H1 (cell line): ENCODE measurements around the gene MYMX. TPM values are rescaled to one million over a fixed set of nuclear protein-coding genes. Genes with fewer than 3 reads are reported as not detected.

Experiments
- BRCA1 ChIP-seq: IDR thresholded peaks from 2 replicates; pipeline ENCODE4 v1.6.1; 2012; ENCODE audit warnings: low read depth, low read length, improper control_type of control experiment
- CREB1 ChIP-seq: IDR thresholded peaks from 2 replicates; pipeline ENCODE4 v1.6.1; 2012; ENCODE audit warnings: inconsistent platforms
- EGR1 ChIP-seq: IDR thresholded peaks from 2 replicates; pipeline ENCODE4 v1.6.1; 2011; ENCODE audit warnings: low read depth, low read length, borderline replicate concordance
- JUN ChIP-seq: IDR thresholded peaks from 2 replicates; pipeline ENCODE4 v1.6.1; 2011; ENCODE audit warnings: low read depth, mild to moderate bottlenecking, improper control_type of control experiment, low read length
- KDM1A ChIP-seq: fragments of 200-600, 300-600 bp; sonication (generic); IDR thresholded peaks from 2 replicates; pipeline ENCODE4 v1.7.1; 2016; ENCODE audit warnings: mild to moderate bottlenecking, low read length, borderline replicate concordance
- MAX ChIP-seq: IDR thresholded peaks from 2 replicates; pipeline ENCODE4 v1.6.1; 2012; ENCODE audit warnings: inconsistent platforms
- NANOG ChIP-seq: IDR thresholded peaks from 2 replicates; pipeline ENCODE4 v1.6.1; 2011; ENCODE audit warnings: low read length, low read depth, mild to moderate bottlenecking, inconsistent platforms; ENCODE audit not compliant: insufficient read depth, poor library complexity, severe bottlenecking
- RBBP5 ChIP-seq: IDR thresholded peaks from 2 replicates; pipeline ENCODE4 v1.7.1; 2012; ENCODE audit warnings: low read depth, mild to moderate bottlenecking, inconsistent platforms, low read length, moderate library complexity, borderline replicate concordance
- TEAD4 ChIP-seq: IDR thresholded peaks from 2 replicates; pipeline ENCODE4 v1.6.1; 2012; ENCODE audit warnings: low read depth, low read length, inconsistent platforms, mixed read lengths
- YY1 ChIP-seq: IDR thresholded peaks from 2 replicates; pipeline ENCODE4 v1.6.1; 2011; ENCODE audit warnings: low read depth, mild to moderate bottlenecking, low read length
- polyA plus RNA-seq, 7 experiments: library from polyadenylated mRNA; depleted of rRNA in 3 of 7; stranded (reverse) in 5 of 7; unstranded in 2 of 7; fragments of >200 nt in 5 of 7; fragments of 200-250 nt in 2 of 7; gene quantifications; 1 replicate in 5 of 7; 2 replicates in 1 of 7; 4 replicates in 1 of 7; pipeline versions ENCODE4 v1.2.1 to v1.2.3, GENCODE V29; 2011 to 2013; ENCODE audit warnings: missing spikeins in 2 of 7, mixed read lengths in 2 of 7
- total RNA-seq: library from RNA; stranded (reverse); fragmentation: NEBNext Ultra II Directional; extraction: Animal tissue kit (Norgen Biotek cat#: 25700); gene quantifications from 2 replicates; pipeline ENCODE4 v1.2.1, GENCODE V29; 2021

The MYMX gene
- total and polyA plus RNA-seq, 2 of the 8 experiments (the other 6 are each of a cell fraction or from before 2014, with no cell fraction given), result 4.7 to 6.9 TPM

- TF ChIP-seq EGR1 (peak; percentile 52; the same call in 1 of the 2 replicates), RBBP5 (no peak), MAX (no peak), JUN (no peak), CREB1 (no peak), NANOG (no peak), KDM1A (0 out of 2 replicates have a peak, but pooled peaks have one; percentile 24), BRCA1 (no peak), YY1 (no peak), TEAD4 (no peak)
These were observed 6.0 kb downstream of the MYMX start (continued) for GRCh38 chr6:44222486-44223318.
